Mucosa of descending colon (tissue), 3 donors: ENCODE results near the gene NLGN3. TPM values are rescaled to one million over a fixed set of nuclear protein-coding genes. Genes with fewer than 3 reads are reported as not detected.

Experiments used
- ATAC-seq: fragments of 200-7000 bp; cut with Tn5 transposase; one replicate; pipeline ENCODE4 v1.9.1; 2020; ENCODE audit warnings: mild to moderate bottlenecking, moderate library complexity
- DNase-seq, 3 donors: peaks; one replicate each; pipeline ENCODE4 v3.0.0-alpha.2; 2020
- H3K36me3 ChIP-seq: fragments of 200-600 bp; one replicate; pipeline ENCODE4 v1.8.0; 2021; ENCODE audit warnings: low read depth, mild to moderate bottlenecking
- H3K4me1 ChIP-seq: fragments of 200-600 bp; one replicate; pipeline ENCODE4 v1.8.0; 2021; ENCODE audit warnings: low read depth, mild to moderate bottlenecking
- H3K4me3 ChIP-seq: fragments of 200-600 bp; one replicate; pipeline ENCODE4 v1.8.0; 2021; ENCODE audit warnings: mild to moderate bottlenecking
- H3K9me3 ChIP-seq: fragments of 200-600 bp; one replicate; pipeline ENCODE4 v1.8.0; 2021; ENCODE audit warnings: mild to moderate bottlenecking
- CTCF ChIP-seq: fragments of 200-600 bp; IDR thresholded peaks from one replicate; pipeline ENCODE4 v1.8.0; 2022; ENCODE audit warnings: antibody characterized with exemption, mild to moderate bottlenecking
- intact Hi-C, 2 donors: fragments of 100-400 bp; cut with DNase I in 1 of 2; cut with micrococcal nuclease in 1 of 2; formaldehyde crosslinking; loops; one replicate each; pipeline versions ENCODE4 v1.11.0 to v1.11.1; 2022; cut with DNase I, micrococcal nuclease
- total RNA-seq, 3 donors: library from RNA; stranded (reverse); fragmentation: NEBNext Ultra II Directional in 2 of 3; extraction: Animal tissue kit (Norgen Biotek cat#: 25700) in 2 of 3; gene quantifications; one replicate each; pipeline versions ENCODE4 v1.2.1 to v1.2.4, GENCODE V29; 2021 to 2023
- donor health status: DM: no; HTN: no; CAD: no; lungs with moderate emphysema.
- donor health status: DM: no; HTN: no; CAD: no.
- donor health status: DM: no; HTN: yes; CAD: no.

Gene NLGN3
- total RNA-seq, 3 donors from 2014 or later, result 0.46 to 3.1 (median 0.94) TPM

GRCh38 chrX:71184803-71185495 is 40.3 kb downstream of the NLGN3 start:
- no peak for DNase-seq
- H3K4me3 ChIP-seq, result no peak overlapping the region
- no peaks in the 10 kb centered on the region for H3K9me3 ChIP-seq
- intact Hi-C loops, result no loop called here
- TF ChIP-seq CTCF, result no peak
- no peaks in the 10 kb centered on the region for H3K4me1 ChIP-seq
- no peaks in the 10 kb centered on the region for H3K36me3 ChIP-seq
- no peak for ATAC-seq

DNA sequence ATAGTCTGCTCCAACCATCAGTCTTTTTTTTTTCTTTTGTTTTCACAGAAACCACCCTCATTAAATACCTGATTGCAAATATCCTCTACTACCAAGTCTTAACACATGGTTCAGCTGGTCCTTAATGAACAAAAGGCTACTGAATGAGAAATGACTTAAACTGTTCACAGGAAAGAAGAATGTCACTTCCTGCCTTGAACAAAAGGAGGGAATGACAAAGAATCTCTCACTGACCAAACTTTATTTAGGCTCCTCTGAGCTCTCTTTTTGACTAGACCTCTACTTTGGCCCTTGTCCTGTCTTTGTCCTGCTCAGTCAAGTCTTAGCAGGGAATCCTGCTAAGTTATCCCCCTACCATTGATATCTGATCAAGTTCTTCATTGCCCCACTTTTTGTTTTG is 46.6 kb downstream of the NLGN3 start:
- H3K9me3 ChIP-seq, result no peaks in the 10 kb centered on the region
- ATAC-seq (no peak), DNase-seq (no peak)
- no peaks in the 10 kb centered on the region for H3K4me1 ChIP-seq
- intact Hi-C loops, result no loop called here
- H3K36me3 ChIP-seq, result no peaks in the 10 kb centered on the region
- no peak for TF ChIP-seq CTCF
- H3K4me3 ChIP-seq, result no peak overlapping the region

DNA sequence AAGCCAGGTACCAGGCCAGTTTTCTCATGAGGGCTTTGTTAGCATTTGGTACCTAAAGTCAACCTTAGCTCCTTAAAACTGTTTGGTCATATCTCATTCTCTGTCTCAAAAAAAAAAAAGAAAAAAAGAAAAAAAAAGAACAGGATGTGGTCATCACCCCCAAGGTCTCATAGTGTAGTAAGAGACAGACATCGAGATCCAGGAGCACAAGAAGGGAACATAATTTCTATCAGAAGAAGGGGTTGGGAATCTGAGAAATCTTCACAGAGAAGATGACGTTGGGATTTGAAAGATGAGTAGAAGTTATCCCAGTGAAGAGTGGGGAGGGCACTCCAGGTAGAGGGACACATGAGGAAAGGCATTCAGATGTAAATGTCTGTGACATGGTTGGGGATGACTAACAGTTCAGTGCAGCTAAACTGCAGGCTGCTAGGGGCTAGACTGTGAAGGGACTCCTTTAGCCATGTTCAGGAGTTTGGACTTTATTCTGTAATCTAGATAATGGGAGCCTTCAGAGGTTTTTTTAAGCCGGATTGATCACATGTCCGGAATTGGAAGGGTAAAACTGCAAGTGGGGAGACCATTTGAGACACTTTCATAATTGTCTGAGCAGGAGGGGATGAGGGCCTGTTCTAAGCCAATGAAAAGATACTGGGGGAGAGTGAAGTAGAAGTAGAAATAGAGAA is 51.5 kb downstream of the NLGN3 start:
- DNase-seq (no peak), ATAC-seq (peak; percentile 21)
- H3K4me1 ChIP-seq, result no peaks in the 10 kb centered on the region
- no peak overlapping the region for H3K4me3 ChIP-seq
- no peaks in the 10 kb centered on the region for H3K9me3 ChIP-seq
- intact Hi-C loops, result no loop called here
- no peak for TF ChIP-seq CTCF
- no peaks in the 10 kb centered on the region for H3K36me3 ChIP-seq

GRCh38 chrX:71198066-71198465 is 53.4 kb downstream of the NLGN3 start:
- DNase-seq, result no peak
- TF ChIP-seq CTCF, result no peak
- intact Hi-C loops, result no loop called here
- peak; percentile 53 for ATAC-seq
- Histone ChIP-seq H3K4me3 (no peak overlapping the region), H3K9me3 (no peaks in the 10 kb centered on the region), H3K36me3 (no peaks in the 10 kb centered on the region), H3K4me1 (no peaks in the 10 kb centered on the region)

DNA sequence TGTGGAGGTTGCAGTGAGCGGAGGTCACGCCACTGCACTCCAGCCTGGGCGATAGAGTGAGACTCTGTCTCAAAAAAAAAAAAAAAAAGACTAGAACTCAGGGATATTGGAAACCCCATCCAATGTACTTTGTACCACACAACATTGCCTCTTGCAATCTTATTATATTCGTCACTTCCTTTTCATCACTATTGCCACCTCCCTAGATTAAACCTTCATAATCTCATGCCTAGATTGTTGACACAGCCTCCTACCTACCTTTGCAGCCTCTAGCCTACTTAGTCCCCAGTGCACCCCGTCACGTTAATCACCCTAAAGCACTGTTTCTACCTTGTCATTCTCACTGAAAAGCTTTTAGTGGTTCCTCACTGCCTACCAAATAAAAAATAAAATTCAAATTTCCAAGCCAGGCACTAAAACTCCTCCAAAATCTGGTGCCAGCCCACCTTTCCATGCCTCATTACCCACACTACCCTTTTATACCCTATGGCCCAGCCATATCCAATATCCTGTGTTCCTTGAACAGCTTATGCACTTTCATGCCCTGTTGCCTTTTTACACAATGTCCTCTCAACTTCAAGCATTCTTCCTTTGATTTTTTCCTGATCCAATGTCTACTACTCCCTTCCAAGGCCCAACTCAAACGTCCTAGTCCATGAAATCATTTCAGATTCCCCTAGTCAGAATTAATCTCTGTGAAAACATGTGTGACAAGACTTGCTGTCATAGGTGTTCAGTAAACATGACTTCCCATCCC is 54.8 kb downstream of the NLGN3 start:
- Histone ChIP-seq H3K36me3 (no peaks in the 10 kb centered on the region), H3K4me3 (no peak overlapping the region), H3K9me3 (no peaks in the 10 kb centered on the region), H3K4me1 (no peaks in the 10 kb centered on the region)
- no peak for TF ChIP-seq CTCF
- DNase-seq (no peak), ATAC-seq (peak; percentile 65)
- intact Hi-C loops, result no loop called here
